HG03342 (cell line): ENCODE measurements around the gene DDX51.

Experiments
- ATAC-seq: cut with Tn5 transposase; IDR thresholded peaks from one replicate; pipeline ENCODE4 v1.9.1; 2021; ENCODE audit warnings: mild to moderate bottlenecking, moderate library complexity; ENCODE audit not compliant: unreplicated experiment

Gene DDX51

GRCh38 chr12:132179431-132180362 lies 35.6 kb upstream of the DDX51 start:
- ATAC-seq = no peak

- ATAC-seq = no peak
Measured at GRCh38 chr12:132178801-132179401, 34.8 kb upstream of the DDX51 start.

GRCh38 chr12:132178316-132178715 lies 34.2 kb upstream of the DDX51 start:
- no peak for ATAC-seq

DNA sequence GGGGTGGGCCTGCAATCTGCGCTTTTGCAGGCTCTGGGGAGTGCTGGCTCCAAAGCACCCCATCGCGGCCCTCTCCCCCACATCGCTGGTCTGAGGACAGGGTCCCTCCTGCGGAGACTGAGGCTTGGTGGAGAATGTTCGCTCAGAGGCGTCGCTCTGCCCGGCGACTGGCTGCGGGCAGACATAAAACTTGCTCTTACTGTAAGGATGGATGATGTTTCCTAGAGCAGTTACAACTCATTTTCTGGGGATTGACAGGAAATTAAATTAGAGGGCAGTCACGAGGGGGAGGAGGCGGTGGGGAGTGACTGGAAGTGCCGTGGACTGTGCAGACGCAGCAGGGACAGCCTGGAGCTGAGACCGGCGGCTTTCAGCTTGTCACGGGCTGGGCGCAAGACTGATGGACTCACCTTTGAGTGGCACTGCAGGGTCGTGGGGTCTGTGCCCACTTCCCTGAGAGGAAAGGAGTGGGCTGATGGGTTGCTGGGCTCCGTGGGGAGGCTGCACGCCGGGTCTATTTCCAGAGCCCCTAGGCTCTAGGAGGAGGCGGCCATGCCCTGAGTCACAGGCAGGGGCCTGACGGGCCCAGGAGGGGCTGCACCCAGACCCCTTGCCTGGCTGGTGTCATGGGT lies 32.9 kb upstream of the DDX51 start:
- no peak for ATAC-seq

- no peak for ATAC-seq
Measured at GRCh38 chr12:132176385-132176919, 32.3 kb upstream of the DDX51 start.

- ATAC-seq = no peak
Measured at GRCh38 chr12:132175496-132176384, 31.6 kb upstream of the DDX51 start.

DNA sequence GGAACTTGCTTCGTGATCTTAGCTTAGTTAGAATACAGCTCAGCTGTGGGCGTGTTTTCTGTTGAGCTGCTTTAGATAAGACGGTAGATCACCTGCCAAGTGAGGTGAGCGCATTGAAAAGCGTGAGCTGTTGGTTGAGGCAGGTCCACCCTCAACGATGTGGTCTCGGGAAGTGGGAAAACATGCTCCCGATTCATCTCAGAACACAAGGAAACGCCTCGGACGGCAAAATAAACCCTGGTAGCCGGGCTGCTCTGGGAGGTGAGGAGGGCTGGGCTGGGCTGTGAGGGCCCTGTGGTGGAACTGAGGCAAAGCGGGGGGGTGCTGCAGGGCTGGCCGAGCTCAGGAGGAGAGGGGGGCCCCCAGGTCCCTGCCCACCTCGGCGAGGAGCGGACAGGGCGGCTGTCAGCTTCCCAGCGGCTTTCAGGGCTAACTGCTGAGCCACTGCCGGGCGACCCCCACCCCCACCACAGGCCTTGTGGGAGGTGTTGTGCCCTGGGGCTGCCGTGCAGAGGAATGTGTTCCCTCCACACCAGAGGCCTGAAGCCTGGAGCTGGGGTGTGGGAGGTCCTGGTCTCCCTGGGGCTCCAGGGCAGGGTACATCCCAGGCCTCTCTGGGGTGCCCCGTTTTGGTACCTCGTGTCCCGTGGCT lies 30.8 kb upstream of the DDX51 start:
- no peak for ATAC-seq

- ATAC-seq = no peak
Measured at GRCh38 chr12:132174015-132174838, 30.1 kb upstream of the DDX51 start.

DNA sequence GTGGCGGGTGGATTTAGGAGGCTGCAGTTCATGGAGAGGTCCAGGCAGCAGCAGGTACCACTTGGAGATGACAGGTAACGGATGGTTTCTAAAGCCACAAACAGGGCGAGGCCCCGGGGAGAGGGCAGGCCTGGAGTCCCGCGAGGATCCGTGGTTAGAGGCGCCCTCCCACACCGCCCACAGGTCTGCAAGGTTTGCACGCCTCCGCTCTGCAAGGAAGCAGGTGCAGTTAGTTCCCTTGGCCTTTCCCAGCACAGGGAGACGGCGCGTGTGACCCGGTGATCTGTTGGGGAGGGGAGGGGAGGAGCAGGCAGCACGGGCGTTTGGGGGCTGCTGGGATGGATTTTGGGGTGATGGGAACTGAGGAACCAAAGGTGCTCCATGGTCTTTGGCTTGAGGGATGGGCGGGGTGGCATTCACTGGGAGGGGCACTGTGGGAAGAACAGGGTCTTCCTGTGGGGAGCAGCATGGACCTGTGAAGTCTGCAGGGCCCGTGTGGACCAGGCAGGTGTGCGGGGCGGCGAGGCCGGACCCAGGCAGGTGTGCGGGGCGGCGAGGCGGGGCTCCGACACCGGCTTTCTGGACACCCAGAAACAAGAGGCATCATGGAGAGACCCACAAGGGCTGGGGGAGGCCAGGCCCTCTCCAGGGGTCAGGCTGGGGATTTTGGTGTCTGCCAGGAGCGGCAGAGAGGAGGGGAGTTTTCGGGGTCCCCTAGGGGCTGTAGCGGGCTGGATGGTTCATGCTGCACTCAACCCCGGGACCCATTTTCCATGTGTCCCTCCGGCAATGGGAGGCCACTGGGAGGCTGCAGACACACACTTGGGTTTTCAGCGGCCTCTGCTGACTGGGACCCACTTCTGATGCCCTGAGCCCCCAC lies 29.3 kb upstream of the DDX51 start:
- ATAC-seq = no peak

DNA sequence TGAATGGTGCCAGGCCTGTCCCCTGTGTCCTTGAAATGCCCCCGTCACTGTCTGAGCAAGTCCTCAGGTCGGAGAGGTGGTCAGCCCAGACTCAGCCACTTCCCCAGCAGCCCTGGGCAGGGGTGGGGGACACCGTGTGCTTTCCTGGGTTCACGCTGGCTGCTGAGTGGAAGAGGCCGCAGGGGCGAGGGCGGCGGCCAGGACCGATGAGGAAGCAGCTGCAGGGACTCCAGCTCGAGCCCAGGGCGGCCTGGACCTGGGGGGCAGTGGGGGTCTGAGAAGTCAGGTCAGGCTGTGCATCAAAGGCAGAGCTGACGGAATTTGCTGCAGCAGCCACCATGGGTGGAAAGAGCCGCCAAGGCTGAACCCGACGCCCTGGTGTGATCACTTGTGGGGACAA lies 28.5 kb upstream of the DDX51 start:
- ATAC-seq = no peak

- ATAC-seq = no peak
Measured at GRCh38 chr12:132171968-132172521, 27.9 kb upstream of the DDX51 start.

GRCh38 chr12:132171293-132171967 lies 27.3 kb upstream of the DDX51 start:
- no peak for ATAC-seq

GRCh38 chr12:132170637-132171292 lies 26.6 kb upstream of the DDX51 start:
- ATAC-seq = no peak

DNA sequence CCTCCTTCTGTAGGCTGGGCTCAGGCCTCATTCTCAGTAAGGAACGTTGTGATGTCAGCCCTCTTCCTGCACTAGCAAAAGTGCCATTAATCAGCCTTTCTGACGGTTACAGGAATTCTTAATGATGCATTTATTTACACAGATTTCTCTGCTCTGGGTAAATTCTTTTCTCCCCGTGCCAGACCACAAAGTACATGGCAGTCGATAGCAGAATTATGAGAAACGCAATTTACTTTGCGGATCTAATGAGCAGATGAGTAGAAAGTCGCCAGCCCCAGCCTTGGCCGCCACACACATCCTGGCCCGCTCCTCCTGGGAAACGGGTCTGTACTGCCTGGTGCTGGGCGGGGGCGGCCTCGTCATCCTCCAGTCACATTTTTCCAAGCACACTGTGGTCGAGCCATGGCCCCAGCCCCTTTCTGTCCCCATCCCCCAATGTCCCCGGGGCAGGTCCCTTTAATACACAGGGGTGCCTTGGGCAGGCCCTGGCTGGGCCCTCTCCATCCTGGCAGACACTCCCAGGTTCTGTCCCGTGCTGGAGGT lies 26.0 kb upstream of the DDX51 start:
- ATAC-seq = no peak

- no peak for ATAC-seq
Measured at GRCh38 chr12:132169376-132169775, 25.3 kb upstream of the DDX51 start.

- no peak for ATAC-seq
Measured at GRCh38 chr12:132168311-132169031, 24.4 kb upstream of the DDX51 start.
